Adrenal gland (tissue), 5 donors: ENCODE measurements around the gene THTPA.

Experiments
- CTCF ChIP-seq, 6 experiments: fragments of 450-650 bp in 4 of 6; fragments of 200-600 bp in 2 of 6; sonication (generic) in 1 of 6; IDR thresholded peaks; 1 replicate in 5 of 6; 2 replicates in 1 of 6; pipeline versions ENCODE4 v1.5.1 to v1.8.0; 2016 to 2021; ENCODE audit warnings: antibody characterized with exemption in 6 of 6, mild to moderate bottlenecking in 2 of 6, moderate library complexity in 1 of 6
- POLR2A ChIP-seq, 2 donors: fragments of 450-650 bp; IDR thresholded peaks; one replicate each; pipeline ENCODE4 v1.6.1; 2017; ENCODE audit warnings: antibody characterized with exemption in 2 of 2, mild to moderate bottlenecking in 2 of 2, moderate library complexity in 1 of 2
- donor health status: DM: no; HTN: no; CAD: no.

GRCh38 chr14:23550131-23550811 lies 5.8 kb upstream of the THTPA start:
- TF ChIP-seq CTCF (IDR thresholded peaks at IDR 0.05) (no peak), POLR2A (IDR thresholded peaks at IDR 0.05) (no peak)
